ENCODE data around the gene PDF. TPM values are rescaled to one million over a fixed set of nuclear protein-coding genes. Genes with fewer than 3 reads are reported as not detected.
"Not testable (repeated sequence)": the region's sequence is repeated elsewhere in the genome, so short reads cannot be mapped to it uniquely, and the experiment has no call there.

PDF gene
- total and polyA plus RNA-seq, 2 experiments from 2014 or later: 18.0 to 21.5 TPM

DNA sequence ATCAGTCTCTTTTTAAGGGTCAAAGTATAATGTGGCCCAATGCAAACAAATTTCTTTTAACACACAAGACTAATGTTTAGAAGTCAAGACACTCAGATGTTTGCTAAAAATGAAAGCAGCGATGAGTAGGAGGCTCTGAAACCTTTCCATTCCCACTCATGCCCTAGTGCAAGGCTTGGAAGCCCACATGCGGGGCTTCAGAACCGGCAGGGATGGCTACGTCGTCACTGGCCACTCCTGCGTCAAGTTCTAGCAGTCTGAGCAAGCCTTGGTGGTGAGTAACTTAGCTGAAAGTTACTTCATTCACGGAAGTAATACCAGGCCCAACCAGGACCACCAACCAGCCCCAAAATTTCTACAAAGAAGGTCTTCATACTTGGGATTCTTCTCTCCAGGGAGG lies 36.0 kb upstream of the PDF start:
- Histone ChIP-seq H3F3A (ENCODE audit: insufficient read depth) (0 out of 2 replicates have a peak, but pooled peaks cover 13% of the 10 kb centered on the region), H3K9me3 (ENCODE audit: low read depth) (no peaks in the 10 kb centered on the region), H3K4me2 (ENCODE audit: unreplicated experiment) (no peak overlapping the region), H3K4me3 (no peak overlapping the region), H3K79me2 (ENCODE audit: insufficient read depth) (peaks cover 13% of the 10 kb centered on the region; the same call in 1 of the 2 replicates), H3K36me3 (ENCODE audit: low read depth) (peaks cover 51% of the 10 kb centered on the region), H3K9ac (no peak overlapping the region), H4K20me1 (ENCODE audit: insufficient read depth) (no peaks in the 10 kb centered on the region), H3K9me2 (ENCODE audit: insufficient read depth) (no peaks in the 10 kb centered on the region), H3K27me3 (replicated peaks; ENCODE audit: insufficient read depth) (no peaks in the 10 kb centered on the region), H3K27ac (peak overlapping the region; percentile 16; the same call in 1 of the 2 replicates), H3K4me1 (ENCODE audit: insufficient read depth) (no peaks in the 10 kb centered on the region), H2AFZ (no peak overlapping the region)
- TF ChIP-seq EZH2phosphoT487 (IDR thresholded peaks at IDR 0.05; ENCODE audit: insufficient read depth, low read depth) (no peak), EZH2 (IDR thresholded peaks at IDR 0.05; ENCODE audit: insufficient read depth, poor library complexity, severe bottlenecking) (no peak)
- in situ Hi-C loops (cut with MboI): no loop called here
- no peak for DNase-seq
- WGBS, 2 experiments (ENCODE audit: low coverage in 1 of 2, low lambda C conversion rate in 2 of 2, missing lambda C conversion rate in 2 of 2): 96 to 98% methylated on average over 7 of the region's 7 CpGs

DNA sequence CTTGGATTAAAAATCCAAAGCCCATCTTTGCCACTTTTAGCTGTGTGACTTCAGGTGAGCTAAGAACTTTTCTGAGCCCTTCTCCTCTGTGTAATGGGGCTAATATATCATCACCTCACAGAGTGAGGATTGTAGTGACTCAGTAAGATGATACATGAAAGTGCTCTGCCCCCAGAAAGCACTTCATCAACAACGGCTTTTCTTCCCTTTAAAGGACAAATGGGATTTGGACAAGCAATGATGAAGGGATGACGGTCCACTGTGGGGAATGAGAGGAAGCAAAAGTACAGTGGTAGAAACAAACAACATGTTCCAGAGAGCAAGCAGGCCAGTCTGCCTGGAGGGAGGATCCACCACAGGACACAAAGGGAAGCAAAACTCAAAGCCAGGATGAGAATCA lies 35.5 kb upstream of the PDF start:
- Histone ChIP-seq H3K9me2 (ENCODE audit: insufficient read depth) (no peaks in the 10 kb centered on the region), H4K20me1 (ENCODE audit: insufficient read depth) (no peaks in the 10 kb centered on the region), H3K79me2 (ENCODE audit: insufficient read depth) (peaks cover 13% of the 10 kb centered on the region; the same call in 1 of the 2 replicates), H3K4me3 (no peak overlapping the region), H3K4me1 (ENCODE audit: insufficient read depth) (no peaks in the 10 kb centered on the region), H3K9ac (no peak overlapping the region), H3K4me2 (ENCODE audit: unreplicated experiment) (no peak overlapping the region), H3K27ac (peak overlapping the region; percentile 16; the same call in 1 of the 2 replicates), H3K27me3 (replicated peaks; ENCODE audit: insufficient read depth) (no peaks in the 10 kb centered on the region), H3K9me3 (ENCODE audit: low read depth) (no peaks in the 10 kb centered on the region), H3K36me3 (ENCODE audit: low read depth) (peaks cover 51% of the 10 kb centered on the region), H3F3A (ENCODE audit: insufficient read depth) (0 out of 2 replicates have a peak, but pooled peaks cover 13% of the 10 kb centered on the region), H2AFZ (no peak overlapping the region)
- in situ Hi-C loops (cut with MboI): no loop called here
- DNase-seq: peak; percentile 41
- 40 to 52% methylated on average over 2 of the region's 2 CpGs for WGBS, 2 experiments (ENCODE audit: low coverage in 1 of 2, low lambda C conversion rate in 2 of 2, missing lambda C conversion rate in 2 of 2)
- TF ChIP-seq EZH2phosphoT487 (IDR thresholded peaks at IDR 0.05; ENCODE audit: insufficient read depth, low read depth) (no peak), EZH2 (IDR thresholded peaks at IDR 0.05; ENCODE audit: insufficient read depth, poor library complexity, severe bottlenecking) (no peak)

DNA sequence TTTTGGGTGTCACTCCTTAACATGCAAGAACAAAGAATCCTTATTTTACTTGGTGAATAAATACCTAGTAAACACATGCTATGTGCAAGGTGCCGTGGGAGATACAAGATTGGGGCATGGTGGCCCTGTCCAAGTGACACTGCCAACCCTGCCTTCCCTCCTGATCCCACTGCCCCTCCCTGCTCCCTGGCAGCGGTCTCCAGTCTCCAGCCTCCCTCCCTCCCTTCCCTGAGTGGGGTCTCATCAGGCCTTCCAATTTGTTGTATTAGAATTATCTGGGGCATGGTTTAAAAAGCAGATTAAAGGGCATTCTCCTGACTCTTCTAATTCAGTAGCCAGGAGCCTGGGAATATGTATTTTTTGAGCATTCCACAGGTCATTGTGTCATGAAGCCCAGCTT lies 33.7 kb upstream of the PDF start:
- no peak for TF ChIP-seq EZH2phosphoT487 (IDR thresholded peaks at IDR 0.05; ENCODE audit: insufficient read depth, low read depth)
- TF ChIP-seq EZH2 (IDR thresholded peaks at IDR 0.05; ENCODE audit: insufficient read depth, poor library complexity, severe bottlenecking): no peak
- Histone ChIP-seq H3K4me1 (ENCODE audit: insufficient read depth) (no peaks in the 10 kb centered on the region), H3K9me2 (ENCODE audit: insufficient read depth) (no peaks in the 10 kb centered on the region), H3K27me3 (replicated peaks; ENCODE audit: insufficient read depth) (no peaks in the 10 kb centered on the region), H3K9me3 (ENCODE audit: low read depth) (no peaks in the 10 kb centered on the region), H2AFZ (no peak overlapping the region), H3K79me2 (ENCODE audit: insufficient read depth) (peaks cover 13% of the 10 kb centered on the region; the same call in 1 of the 2 replicates), H3K4me3 (no peak overlapping the region), H3K27ac (no peak overlapping the region), H4K20me1 (ENCODE audit: insufficient read depth) (no peaks in the 10 kb centered on the region), H3K36me3 (ENCODE audit: low read depth) (peaks cover 33% of the 10 kb centered on the region; the same call in 1 of the 2 replicates), H3F3A (ENCODE audit: insufficient read depth) (0 out of 2 replicates have a peak, but pooled peaks cover 8% of the 10 kb centered on the region), H3K9ac (no peak overlapping the region), H3K4me2 (ENCODE audit: unreplicated experiment) (no peak overlapping the region)
- DNase-seq: no peak
- 100% methylated on average over 2 of the region's 2 CpGs for WGBS, 2 experiments (ENCODE audit: low coverage in 1 of 2, low lambda C conversion rate in 2 of 2, missing lambda C conversion rate in 2 of 2)
- in situ Hi-C loops (cut with MboI): no loop called here

DNA sequence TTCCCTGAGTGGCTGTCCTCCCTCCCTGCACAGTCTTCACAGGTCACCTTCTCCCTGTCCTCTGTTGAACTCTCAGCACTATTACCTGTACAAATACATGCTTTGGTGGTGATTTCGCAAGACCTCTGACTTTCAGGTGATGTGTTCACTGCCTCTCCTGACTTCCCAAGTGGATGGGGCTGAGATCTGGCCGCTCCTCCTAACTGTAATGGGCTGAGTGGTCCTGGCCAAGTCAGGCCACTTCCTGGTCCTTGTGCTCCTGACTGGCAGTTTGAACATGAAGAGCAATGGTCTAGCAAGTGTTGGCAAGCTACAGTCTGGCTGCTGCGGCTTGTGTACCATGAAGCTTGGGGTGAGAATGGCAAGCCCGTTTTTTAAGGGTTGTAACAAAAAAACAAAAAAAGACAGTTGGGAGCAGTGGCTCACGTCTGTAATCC lies 32.9 kb upstream of the PDF start:
- Histone ChIP-seq H3K9me2 (ENCODE audit: insufficient read depth) (no peaks in the 10 kb centered on the region), H3K4me2 (ENCODE audit: unreplicated experiment) (no peak overlapping the region), H3K4me1 (ENCODE audit: insufficient read depth) (no peaks in the 10 kb centered on the region), H3K27me3 (replicated peaks; ENCODE audit: insufficient read depth) (no peaks in the 10 kb centered on the region), H3K4me3 (no peak overlapping the region), H3K9me3 (ENCODE audit: low read depth) (no peaks in the 10 kb centered on the region), H3K79me2 (ENCODE audit: insufficient read depth) (peaks cover 13% of the 10 kb centered on the region; the same call in 1 of the 2 replicates), H2AFZ (no peak overlapping the region), H3K36me3 (ENCODE audit: low read depth) (peaks cover 25% of the 10 kb centered on the region; the same call in 1 of the 2 replicates), H3K9ac (no peak overlapping the region), H3K27ac (no peak overlapping the region), H3F3A (ENCODE audit: insufficient read depth) (0 out of 2 replicates have a peak, but pooled peaks cover 5% of the 10 kb centered on the region), H4K20me1 (ENCODE audit: insufficient read depth) (no peaks in the 10 kb centered on the region)
- in situ Hi-C loops (cut with MboI): no loop called here
- DNase-seq: no peak
- TF ChIP-seq EZH2phosphoT487 (IDR thresholded peaks at IDR 0.05; ENCODE audit: insufficient read depth, low read depth) (no peak), EZH2 (IDR thresholded peaks at IDR 0.05; ENCODE audit: insufficient read depth, poor library complexity, severe bottlenecking) (no peak)
- 84 to 85% methylated on average over 5 of the region's 5 CpGs for WGBS, 2 experiments (ENCODE audit: low coverage in 1 of 2, low lambda C conversion rate in 2 of 2, missing lambda C conversion rate in 2 of 2)

DNA sequence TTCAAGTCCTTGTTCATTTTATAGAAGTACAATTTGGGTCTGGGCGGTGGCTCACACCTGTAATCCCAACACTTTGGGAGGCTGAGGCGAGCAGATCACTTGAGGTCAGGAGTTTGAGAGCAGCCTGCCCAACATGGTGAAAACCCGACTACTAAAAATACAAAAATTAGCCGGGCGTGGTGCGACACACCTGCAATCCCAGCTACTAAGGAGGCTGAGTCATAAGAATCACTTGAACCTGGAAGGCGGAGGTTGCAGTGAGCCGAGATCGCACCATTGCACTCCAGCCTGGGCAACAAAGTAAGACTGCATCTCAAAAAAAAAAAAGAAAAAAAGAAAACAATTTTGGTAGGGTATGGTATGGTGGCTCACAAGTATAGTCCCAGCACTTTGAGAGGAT lies 29.7 kb upstream of the PDF start:
- H3K9me3 ChIP-seq (ENCODE audit: low read depth); H3K9ac ChIP-seq; H3K9me2 ChIP-seq (ENCODE audit: insufficient read depth); H3K27ac ChIP-seq; H3K4me2 ChIP-seq (ENCODE audit: unreplicated experiment); H3F3A ChIP-seq (ENCODE audit: insufficient read depth); H3K79me2 ChIP-seq (ENCODE audit: insufficient read depth); H2AFZ ChIP-seq; DNase-seq; H3K4me3 ChIP-seq; H3K27me3 ChIP-seq (replicated peaks; ENCODE audit: insufficient read depth); in situ Hi-C loops (cut with MboI); H4K20me1 ChIP-seq (ENCODE audit: insufficient read depth); H3K4me1 ChIP-seq (ENCODE audit: insufficient read depth): not testable (repeated sequence)
- 94 to 96% methylated on average over 9 of the region's 9 CpGs for WGBS, 2 experiments (ENCODE audit: low coverage in 1 of 2, low lambda C conversion rate in 2 of 2, missing lambda C conversion rate in 2 of 2)
- H3K36me3 ChIP-seq (ENCODE audit: low read depth): peaks cover 14% of the 10 kb centered on the region; the same call in 1 of the 2 replicates
